NOMO-1 treated with dmso at 0.1 percent for 144 hours (cell line): ENCODE data around the gene KRTAP9-1.
"Not testable (repeated sequence)": the region's sequence is repeated elsewhere in the genome, so short reads cannot be mapped to it uniquely, and the experiment has no call there.

ENCODE experiments used
- DNase-seq: peaks from one replicate; lab custom pipeline; 2025; ENCODE audit not compliant: unreplicated experiment; lab: John Stamatoyannopoulos, UW

KRTAP9-1 gene

DNA sequence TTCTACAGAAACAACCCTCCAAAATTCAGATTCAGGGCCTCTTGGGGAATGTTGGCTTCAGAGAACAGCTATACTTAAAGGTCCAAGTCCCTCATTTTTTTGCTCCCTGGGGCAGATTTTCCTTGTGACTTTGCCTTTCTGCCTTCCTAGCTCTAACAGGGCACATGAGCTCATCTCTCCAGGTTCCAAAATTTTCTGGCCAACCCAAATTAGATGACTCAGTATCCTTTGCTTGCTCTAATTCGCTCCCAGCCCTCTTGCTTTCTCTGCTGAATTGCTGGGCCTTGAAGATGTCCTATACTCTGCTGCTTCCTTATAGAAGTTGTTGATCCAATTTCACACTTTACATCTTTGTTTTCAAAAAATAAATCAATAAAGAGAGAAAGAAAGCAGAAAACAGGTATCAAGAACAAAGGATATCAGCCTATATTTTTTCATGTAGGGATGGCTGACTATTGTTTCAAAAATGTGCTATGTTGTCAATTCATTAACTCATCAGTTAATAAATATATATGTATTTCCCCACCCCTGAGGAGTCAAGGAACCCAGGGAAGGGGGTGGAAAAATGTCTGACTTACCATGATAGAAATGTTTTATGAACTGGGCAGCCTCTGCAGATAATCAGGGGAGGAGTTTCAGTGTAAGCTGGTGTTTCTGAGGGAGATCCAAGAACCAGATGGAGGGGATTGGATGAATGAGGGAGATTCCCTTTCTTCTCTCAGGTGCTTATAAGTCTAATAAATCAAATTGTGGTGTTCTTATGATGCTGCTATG lies 10.7 kb upstream of the KRTAP9-1 start:
- no peak for DNase-seq

DNA sequence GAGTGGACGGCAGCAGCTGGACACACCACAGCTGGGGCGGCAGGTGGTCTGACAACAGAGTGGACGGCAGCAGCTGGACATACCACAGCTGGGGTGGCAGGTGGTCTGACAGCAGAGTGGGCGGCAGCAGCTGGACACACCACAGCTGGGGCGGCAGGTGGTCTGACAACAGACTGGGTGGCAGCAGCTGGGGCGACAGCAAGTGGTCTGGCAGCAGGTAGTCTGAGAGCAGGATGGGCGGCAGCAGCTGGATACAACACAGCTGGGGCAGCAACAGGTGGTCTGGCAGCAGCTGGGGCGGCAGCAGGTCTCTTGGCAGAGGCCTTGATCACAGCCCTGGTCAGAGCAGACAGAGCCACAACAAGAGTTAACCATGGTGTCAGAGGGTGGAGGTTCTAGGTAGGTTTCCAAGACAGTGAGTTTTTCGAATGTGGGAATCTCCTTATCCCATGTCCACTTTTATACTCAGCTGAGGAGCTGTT lies 5.2 kb upstream of the KRTAP9-1 start, which contains the start of gene KRTAP4-1:
KRTAP4-1 (minus strand) TSS at position 432 of the 482 bp plus-strand sequence; CDS start at position 375, 57 bp downstream.
- DNase-seq = no peak

DNA sequence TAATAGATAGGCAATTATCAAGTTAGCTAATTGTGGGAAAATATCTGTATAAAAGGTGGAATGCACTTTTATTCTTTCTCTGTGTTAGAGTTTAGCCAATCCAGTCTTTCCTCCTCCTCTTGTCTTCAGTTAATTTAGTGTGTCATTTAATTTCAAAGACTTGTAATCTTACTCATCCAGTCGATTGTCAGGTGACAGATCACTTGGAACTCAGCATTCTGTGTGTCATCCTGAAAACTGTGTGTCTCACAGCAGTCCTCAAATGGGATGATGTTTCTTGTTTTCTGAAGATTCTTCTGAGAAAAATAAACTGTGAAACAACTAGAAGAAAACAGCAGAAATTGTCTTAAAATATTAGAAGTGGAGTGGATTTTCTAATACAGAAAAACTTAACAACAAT lies 4.7 kb upstream of the KRTAP9-1 start:
- DNase-seq = no peak

DNA sequence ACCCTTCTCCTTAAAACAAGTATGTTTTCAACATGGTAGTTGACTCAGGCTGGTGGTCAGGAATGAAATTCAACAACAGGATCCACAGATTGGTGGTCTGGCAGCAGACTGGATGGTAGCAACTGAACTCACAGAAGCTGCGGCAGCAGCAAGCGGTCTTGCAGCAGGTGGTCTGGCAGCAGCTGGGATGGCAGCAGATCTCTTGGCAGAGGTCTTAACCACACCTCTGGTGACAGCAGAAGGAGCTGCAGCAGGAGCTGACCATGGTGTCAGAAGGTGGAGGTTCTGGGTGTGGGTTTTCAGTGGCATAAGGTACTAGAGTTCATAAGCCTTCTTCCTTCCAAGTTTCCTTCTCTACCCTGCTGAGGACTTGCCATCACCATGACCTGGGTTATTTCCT lies 2.8 kb upstream of the KRTAP9-1 start:
- DNase-seq = no peak

DNA sequence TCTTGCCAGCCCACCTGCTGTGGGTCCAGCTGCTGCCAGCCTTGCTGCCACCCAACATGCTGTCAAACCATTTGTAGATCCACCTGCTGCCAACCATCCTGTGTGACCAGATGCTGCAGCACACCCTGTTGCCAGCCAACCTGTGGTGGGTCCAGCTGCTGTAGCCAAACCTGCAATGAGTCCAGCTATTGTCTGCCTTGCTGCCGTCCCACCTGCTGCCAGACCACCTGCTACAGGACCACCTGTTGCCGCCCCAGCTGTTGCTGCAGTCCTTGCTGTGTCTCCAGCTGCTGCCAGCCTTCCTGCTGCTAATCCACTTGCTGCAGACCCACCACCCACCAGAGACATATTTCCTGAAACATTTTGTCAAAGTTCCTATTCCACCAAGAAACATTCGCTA lies 641 bp downstream of the KRTAP9-1 start:
- no peak for DNase-seq

DNA sequence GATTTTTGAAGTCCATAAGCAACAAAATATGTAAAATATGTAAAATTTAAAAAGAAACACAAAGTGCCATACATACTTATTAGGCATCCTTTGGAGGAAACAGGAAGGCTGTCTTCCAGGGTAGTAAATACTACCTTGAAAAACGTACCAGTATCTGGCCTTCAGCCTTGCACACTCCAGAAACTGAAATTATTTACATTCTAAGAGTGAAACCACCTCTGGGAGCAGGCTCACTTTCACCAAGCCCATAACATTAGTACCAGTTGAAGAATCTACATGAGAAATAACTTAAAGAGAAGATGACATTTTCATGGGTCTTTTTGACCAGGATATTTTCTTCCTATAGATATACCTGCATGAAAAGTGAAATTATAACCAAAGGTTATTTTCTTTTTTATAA lies 6.4 kb downstream of the KRTAP9-1 start:
- no peak for DNase-seq

DNA sequence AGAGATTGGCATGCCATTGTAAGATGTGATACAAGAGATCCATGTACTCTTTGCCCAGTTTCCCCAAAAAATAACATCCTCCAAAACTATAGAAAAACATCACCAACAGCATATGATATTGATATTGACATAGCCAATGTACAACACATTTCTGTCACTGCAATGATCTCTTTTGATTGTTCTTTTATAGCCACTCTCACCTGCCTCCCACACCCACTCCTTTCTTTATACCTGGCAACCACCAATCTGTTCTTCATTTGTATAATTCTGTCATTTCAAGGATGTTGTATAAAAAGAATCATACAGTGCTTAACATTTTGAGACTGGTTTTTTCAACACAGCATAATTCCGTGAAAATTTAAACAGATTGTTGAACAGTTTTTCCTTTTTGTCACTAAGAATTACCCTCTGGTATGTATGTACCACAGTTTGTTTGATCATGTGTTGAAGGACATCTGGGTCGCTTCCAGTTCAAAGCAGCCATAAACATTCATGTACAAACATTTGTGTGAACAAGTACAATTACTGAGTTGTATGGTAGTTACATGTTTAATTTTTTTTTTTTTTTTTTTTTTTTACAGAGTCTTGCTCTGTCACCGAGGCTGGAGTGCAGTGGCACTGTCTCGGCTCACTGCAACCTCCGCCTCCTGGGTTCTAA lies 9.9 kb downstream of the KRTAP9-1 start:
- no peak for DNase-seq

DNA sequence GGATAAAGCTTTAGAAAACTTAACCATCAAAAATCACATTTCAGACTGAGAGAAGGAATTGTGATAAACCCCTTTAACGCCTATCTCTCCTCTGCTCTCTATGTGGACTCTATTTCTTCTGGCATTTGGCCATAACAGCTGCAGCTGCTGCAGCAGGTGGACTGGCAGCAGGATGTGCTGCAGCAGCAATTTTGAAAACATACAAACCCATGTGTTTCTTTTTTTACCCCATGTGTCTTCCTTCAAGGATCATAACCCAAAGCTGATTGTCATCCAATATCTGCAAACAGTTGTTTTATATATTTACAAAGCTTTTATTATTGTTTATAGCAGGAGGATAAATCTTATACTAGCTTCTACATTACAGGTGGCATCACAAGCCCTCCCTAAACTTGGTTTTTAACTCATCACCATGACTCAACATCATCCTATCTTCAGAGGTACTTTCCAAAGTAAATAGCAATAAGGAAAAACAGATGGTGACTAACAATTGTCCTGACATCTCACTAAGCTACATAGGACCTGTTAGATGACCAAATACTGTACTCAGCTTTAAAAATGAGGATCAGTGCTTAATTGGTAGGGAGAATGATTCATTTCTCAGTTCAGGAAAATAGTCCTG lies 22.3 kb downstream of the KRTAP9-1 start:
- no peak for DNase-seq

DNA sequence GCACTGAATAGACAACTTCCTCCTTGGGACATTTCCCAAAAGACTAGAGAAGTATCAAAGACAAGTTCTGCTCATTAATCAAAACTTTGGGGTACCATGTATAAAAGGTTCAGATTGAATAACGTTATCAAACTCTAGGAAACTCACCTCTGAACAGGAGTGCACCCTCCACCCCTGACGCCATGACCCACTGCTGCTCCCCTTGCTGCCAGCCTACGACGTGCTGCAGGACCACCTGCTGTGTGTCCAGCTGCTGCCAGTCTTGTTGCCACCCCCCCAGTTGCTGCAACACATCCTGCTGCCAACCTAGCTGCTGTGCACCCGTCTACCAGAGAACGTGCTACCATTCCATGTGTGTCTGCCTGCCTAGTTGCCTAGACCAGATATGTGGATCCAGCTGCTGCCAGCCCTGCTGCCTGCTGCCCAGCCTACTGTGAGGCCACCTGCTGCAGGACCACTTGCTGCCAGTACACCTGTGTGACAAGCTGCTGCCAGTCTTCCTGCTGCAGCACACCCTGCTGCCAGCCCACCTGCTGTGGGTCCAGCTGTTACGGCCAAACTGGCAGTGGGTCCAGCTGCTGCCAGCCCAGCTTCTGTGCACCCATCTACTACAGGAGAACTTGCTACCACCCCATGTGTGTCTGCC lies 23.0 kb downstream of the KRTAP9-1 start:
- no peak for DNase-seq

DNA sequence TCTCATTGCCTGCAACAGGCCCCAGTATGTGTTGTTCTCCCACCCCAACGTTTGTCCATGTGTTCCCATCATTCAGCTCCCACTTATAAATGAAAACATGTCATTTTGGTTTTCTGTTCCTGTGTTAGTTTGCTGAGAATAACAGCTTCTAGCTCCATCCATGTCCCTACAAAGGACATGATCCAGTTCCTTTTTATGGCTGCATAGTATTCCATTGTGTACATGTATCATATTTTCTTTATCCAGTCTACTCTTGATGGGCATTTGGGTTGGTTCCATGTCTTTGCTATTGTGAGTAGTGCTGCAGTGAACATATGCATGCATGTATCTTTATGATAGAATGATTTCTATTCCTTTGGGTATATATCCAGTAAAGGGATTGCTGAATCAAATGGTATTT lies 26.0 kb downstream of the KRTAP9-1 start:
- DNase-seq = no peak

DNA sequence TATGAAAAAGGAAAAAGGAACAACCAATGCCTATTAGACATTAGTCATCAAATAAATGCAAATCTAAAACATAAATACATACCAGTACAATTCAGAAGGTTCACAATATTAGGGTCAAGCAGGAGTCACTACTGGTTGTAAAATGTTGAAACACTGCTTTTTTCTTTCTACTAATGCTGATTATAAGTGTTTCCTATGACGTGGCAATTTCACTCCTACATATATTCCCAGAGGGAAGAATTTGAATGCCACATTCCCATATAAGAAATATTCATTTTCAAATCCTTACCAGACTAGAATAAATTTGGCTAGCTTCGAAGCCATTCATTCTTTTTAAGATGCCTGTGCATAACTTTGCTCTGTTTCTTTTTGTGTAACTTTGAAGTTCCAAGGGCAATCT lies 34.1 kb downstream of the KRTAP9-1 start:
- no peak for DNase-seq

DNA sequence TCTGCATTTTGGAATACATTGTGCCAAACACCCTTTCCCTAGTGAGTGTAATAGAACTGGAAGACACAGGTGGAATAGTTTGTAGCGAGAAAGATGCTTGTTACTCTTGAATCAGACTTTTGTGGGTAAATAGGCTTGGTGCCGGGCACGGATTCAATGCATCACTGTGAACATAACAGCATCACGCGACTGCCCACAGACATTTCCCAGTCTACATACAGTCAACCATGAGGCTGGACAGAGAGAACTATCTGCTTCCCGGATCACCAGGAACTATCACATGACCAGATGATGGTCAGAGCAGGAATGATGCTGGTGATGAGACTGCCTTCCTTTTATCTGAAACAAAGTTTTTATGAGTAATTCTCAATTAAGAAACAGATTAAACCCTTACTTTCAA lies 36.4 kb downstream of the KRTAP9-1 start:
- DNase-seq = no peak

DNA sequence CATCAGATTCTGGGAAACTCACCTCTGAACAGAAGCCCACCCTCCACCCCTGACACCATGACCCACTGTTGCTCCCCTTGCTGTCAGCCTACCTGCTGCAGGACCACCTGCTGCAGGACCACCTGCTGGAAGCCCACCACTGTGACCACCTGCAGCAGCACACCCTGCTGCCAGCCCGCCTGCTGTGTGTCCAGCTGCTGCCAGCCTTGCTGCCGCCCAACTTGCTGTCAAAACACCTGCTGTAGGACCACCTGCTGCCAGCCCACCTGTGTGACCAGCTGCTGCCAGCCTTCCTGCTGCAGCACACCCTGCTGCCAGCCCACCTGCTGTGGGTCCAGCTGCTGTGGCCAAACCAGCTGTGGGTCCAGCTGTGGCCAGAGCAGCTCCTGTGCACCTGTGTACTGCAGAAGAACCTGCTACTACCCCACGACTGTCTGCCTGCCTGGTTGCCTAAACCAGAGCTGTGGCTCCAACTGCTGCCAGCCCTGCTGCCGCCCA lies 37.0 kb downstream of the KRTAP9-1 start, which contains the start of gene KRTAP9-2:
KRTAP9-2 (plus strand) TSS at position 51 of the 498 bp plus-strand sequence; CDS start at position 58, 7 bp downstream.
- DNase-seq = not testable (repeated sequence)

DNA sequence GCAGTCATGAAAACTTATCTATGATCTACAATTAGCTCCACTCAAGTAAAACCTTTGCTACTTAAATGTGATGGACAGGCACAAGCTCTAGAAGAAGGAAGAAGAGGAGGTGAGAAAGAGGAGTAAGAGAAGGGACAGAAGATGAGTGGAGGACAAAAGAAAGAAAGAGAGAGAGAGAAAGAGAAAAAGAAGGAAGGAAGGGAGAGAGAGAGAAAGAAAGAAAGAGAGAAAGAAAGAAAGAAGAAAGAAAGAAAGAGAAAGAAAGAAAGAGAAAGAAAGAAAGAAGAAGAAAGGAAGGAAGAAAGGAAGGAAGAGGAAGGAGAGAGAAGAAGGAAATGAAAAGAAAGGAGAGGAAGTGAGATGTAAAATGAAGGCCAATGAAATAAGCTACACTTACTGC lies 40.4 kb downstream of the KRTAP9-1 start:
- DNase-seq = no peak

DNA sequence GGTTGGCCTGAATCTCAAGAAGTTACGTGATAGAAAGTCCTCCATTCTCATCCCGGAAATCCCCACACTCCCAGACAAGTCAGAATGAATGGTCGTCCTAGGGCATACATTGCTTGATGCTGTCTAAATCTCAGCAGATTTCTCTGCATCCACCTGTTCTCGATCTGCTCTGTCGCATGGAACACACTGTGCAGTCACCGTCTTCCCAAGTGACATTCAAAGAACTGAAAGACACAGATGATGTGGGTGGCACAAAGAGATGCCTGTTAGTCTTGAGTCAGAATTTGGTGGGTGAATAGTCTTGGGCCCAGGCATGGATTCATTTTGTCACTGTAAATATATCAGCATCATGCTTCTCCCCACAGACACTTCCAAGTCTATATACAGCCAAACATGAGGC lies 42.0 kb downstream of the KRTAP9-1 start:
- DNase-seq = no peak

DNA sequence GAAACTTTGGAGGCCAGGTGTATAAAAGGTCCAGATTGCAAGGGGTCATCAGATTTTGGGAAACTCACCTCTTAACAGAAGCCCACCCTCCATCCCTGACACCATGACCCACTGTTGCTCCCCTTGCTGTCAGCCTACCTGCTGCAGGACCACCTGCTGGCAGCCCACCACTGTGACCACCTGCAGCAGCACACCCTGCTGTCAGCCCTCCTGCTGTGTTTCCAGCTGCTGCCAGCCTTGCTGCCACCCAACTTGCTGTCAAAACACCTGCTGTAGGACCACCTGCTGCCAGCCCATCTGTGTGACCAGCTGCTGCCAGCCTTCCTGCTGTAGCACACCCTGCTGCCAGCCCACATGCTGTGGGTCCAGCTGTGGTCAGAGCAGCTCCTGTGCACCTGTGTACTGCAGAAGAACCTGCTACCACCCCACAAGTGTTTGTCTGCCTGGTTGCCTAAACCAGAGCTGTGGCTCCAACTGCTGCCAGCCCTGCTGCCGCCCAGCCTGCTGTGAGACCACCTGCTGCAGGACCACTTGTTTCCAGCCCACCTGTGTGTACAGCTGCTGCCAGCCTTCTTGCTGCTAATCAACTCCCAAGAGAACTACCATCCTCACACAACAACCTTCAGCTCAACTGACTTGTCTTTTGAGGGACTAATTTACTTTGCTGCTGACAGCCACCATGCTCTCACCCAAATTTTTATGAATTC lies 42.9 kb downstream of the KRTAP9-1 start, which contains the start of gene KRTAP9-3:
KRTAP9-3 (plus strand) TSS at position 51 of the 707 bp plus-strand sequence; CDS start at position 104, 53 bp downstream.
- not testable (repeated sequence) for DNase-seq

DNA sequence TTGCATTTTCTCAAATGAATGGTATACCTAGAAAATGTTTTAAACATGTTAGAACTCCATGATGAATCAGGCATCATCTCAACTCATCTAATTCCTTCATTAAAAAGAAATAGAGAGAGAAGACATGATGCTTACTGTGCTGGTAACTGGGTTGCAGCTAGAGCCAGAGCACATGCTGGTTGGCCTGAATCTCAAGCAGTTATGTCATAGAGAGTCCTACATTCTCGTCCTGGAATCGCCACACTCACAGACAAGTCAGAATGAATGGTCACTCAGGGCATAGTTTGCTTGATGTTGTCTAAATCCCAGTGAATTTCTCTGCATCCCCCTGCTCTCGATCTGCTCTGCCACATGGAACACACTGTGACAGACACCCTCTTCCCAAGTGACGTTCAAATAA lies 47.4 kb downstream of the KRTAP9-1 start:
- DNase-seq = not testable (repeated sequence)

DNA sequence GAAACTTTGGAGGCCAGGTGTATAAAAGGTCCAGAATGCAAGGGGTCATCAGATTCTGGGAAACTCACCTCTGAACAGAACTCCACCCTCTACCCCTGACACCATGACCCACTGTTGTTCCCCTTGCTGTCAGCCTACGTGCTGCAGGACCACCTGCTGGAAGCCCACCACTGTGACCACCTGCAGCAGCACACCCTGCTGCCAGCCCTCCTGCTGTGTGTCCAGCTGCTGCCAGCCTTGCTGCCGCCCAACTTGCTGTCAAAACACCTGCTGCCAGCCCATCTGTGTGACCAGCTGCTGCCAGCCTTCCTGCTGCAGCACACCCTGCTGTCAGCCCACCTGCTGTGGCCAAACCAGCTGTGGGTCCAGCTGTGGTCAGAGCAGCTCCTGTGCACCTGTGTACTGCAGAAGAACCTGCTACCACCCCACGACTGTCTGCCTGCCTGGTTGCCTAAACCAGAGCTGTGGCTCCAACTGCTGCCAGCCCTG lies 48.3 kb downstream of the KRTAP9-1 start, which contains the start of gene KRTAP9-8:
KRTAP9-8 (plus strand) TSS at position 51 of the 489 bp plus-strand sequence; CDS start at position 104, 53 bp downstream.
- DNase-seq = not testable (repeated sequence)
